H1 (cell line): ENCODE results near the gene SPSB2. TPM values are rescaled to one million over a fixed set of nuclear protein-coding genes. Genes with fewer than 3 reads are reported as not detected.
A peak's percentile ranks its signal among the peaks of the same experiment; 100 is the strongest.

Experiments used
- CTCF ChIA-PET: fragments of 300-600 bp; sonication (Branson Sonifier 250); formaldehyde crosslinking; loops from one replicate; lab custom pipeline; 2021; ENCODE audit not compliant: partially characterized antibody; lab: Charles Lee
- POLR2A ChIA-PET: fragments of 300-600 bp; sonication (Branson Sonifier 250); formaldehyde crosslinking; loops from one replicate; lab custom pipeline; 2021; ENCODE audit warnings: inconsistent platforms; ENCODE audit not compliant: partially characterized antibody; lab: Charles Lee
- DNase-seq, 2 experiments: peaks; one replicate each; pipeline versions ENCODE4 v3.0.0 to v3.0.0-alpha.2; 2010 to 2022; ENCODE audit warnings: low spot score in 2 of 2, low read depth in 1 of 2, mixed read lengths in 1 of 2
- FAIRE-seq: peaks from 2 replicates; lab custom pipeline; 2011; peaks lifted over from hg19 to GRCh38; lab: Jason Lieb, UNC
- H2AFZ ChIP-seq: 2 replicates; pipeline ENCODE4 v1.8.1; 2012; ENCODE audit warnings: low read length, inconsistent platforms
- H2AK5ac ChIP-seq: 2 replicates; pipeline ENCODE4 v1.6.1; 2013; ENCODE audit warnings: low read depth, low read length
- H2BK120ac ChIP-seq: replicated peaks from 2 replicates; pipeline ENCODE3; 2013; ENCODE audit warnings: low read depth, low read length, inconsistent platforms
- H2BK12ac ChIP-seq: 2 replicates; pipeline ENCODE4 v1.6.1; 2013; ENCODE audit warnings: low read depth, low read length
- H2BK15ac ChIP-seq: 2 replicates; pipeline ENCODE4 v1.6.1; 2013; ENCODE audit warnings: low read length
- H2BK20ac ChIP-seq: 2 replicates; pipeline ENCODE4 v1.6.1; 2013; ENCODE audit warnings: low read length
- H2BK5ac ChIP-seq: 2 replicates; pipeline ENCODE4 v1.6.1; 2013; ENCODE audit warnings: low read depth, low read length
- H3K14ac ChIP-seq: 2 replicates; pipeline ENCODE4 v1.6.1; 2013; ENCODE audit warnings: inconsistent platforms; ENCODE audit not compliant: insufficient read length
- H3K18ac ChIP-seq: 2 replicates; pipeline ENCODE4 v1.6.1; 2013; ENCODE audit warnings: low read length; ENCODE audit errors: extremely low read depth
- H3K23ac ChIP-seq: 2 replicates; pipeline ENCODE4 v1.6.1; 2013; ENCODE audit warnings: inconsistent platforms; ENCODE audit not compliant: insufficient read length
- H3K23me2 ChIP-seq: 2 replicates; pipeline ENCODE4 v1.6.1; 2013; ENCODE audit warnings: low read depth, low read length
- H3K27ac ChIP-seq: 2 replicates; pipeline ENCODE4 v1.6.1; 2011; ENCODE audit warnings: low read depth, low read length, inconsistent platforms
- H3K27me3 ChIP-seq, 4 experiments: replicated peaks in 1 of 4; 1 replicate in 1 of 4; 2 replicates in 3 of 4; pipeline versions ENCODE4 v1.6.1 to v1.8.1; 2011 to 2013; ENCODE audit warnings: low read length in 3 of 4, mild to moderate bottlenecking in 3 of 4, inconsistent platforms in 2 of 4, mixed read lengths in 2 of 4, moderate library complexity in 1 of 4; ENCODE audit not compliant: control insufficient read depth in 3 of 4, insufficient read depth in 3 of 4; ENCODE audit errors: extremely low read depth in 1 of 4
- H3K36me3 ChIP-seq, 4 experiments: 2 replicates each; pipeline versions ENCODE4 v1.6.1 to v1.8.1; 2011 to 2013; ENCODE audit warnings: mild to moderate bottlenecking in 4 of 4, low read length in 3 of 4, moderate library complexity in 2 of 4, control low read depth in 1 of 4, inconsistent platforms in 1 of 4; ENCODE audit not compliant: insufficient read depth in 4 of 4, control insufficient read depth in 2 of 4
- H3K4ac ChIP-seq: replicated peaks from 2 replicates; pipeline ENCODE3; 2013; ENCODE audit warnings: low read length, low read depth, mixed read lengths, inconsistent platforms; ENCODE audit not compliant: insufficient read length
- H3K4me1 ChIP-seq, 4 experiments: replicated peaks in 1 of 4; 1 replicate in 1 of 4; 2 replicates in 3 of 4; pipeline versions ENCODE4 v1.6.1 to v1.8.1; 2011 to 2013; ENCODE audit warnings: low read length in 3 of 4, inconsistent platforms in 2 of 4, mixed read lengths in 1 of 4; ENCODE audit not compliant: insufficient read depth in 4 of 4, control insufficient read depth in 3 of 4
- H3K4me2 ChIP-seq, 2 experiments: 2 replicates each; pipeline versions ENCODE4 v1.6.1 to v1.8.1; 2011 to 2013; ENCODE audit warnings: low read depth in 2 of 2, low read length in 2 of 2, control low read depth in 1 of 2, inconsistent platforms in 1 of 2, mild to moderate bottlenecking in 1 of 2; ENCODE audit not compliant: insufficient read depth in 1 of 2
- H3K4me3 ChIP-seq, 4 experiments: fragments of 200-600, 300-600 bp in 1 of 4; sonication (generic), shearing (Covaris generic), sonication (Bioruptor Twin) in 1 of 4; 2 replicates each; pipeline versions ENCODE4 v1.5.1 to v1.8.1; 2011 to 2016; ENCODE audit warnings: low read length in 4 of 4, low read depth in 3 of 4, control low read depth in 2 of 4, inconsistent platforms in 2 of 4, mild to moderate bottlenecking in 2 of 4, mixed read lengths in 1 of 4, moderate library complexity in 1 of 4; ENCODE audit not compliant: insufficient read depth in 2 of 4; ENCODE audit errors: extremely low read depth in 1 of 4
- H3K56ac ChIP-seq: replicated peaks from 2 replicates; pipeline ENCODE3; 2013; ENCODE audit warnings: low read depth, mild to moderate bottlenecking, mixed read lengths, low read length, inconsistent platforms; ENCODE audit not compliant: insufficient read length
- H3K79me1 ChIP-seq: 2 replicates; pipeline ENCODE4 v1.6.1; 2013; ENCODE audit warnings: low read depth, low read length, control low read depth
- H3K79me2 ChIP-seq, 2 experiments: 2 replicates each; pipeline versions ENCODE4 v1.6.1 to v1.8.1; 2012 to 2013; ENCODE audit warnings: low read length in 2 of 2, mild to moderate bottlenecking in 2 of 2, inconsistent platforms in 1 of 2; ENCODE audit not compliant: insufficient read depth in 2 of 2, control insufficient read depth in 1 of 2
- H3K9ac ChIP-seq, 4 experiments: replicated peaks in 1 of 4; 1 replicate in 1 of 4; 2 replicates in 3 of 4; pipeline versions ENCODE4 v1.6.1 to v1.8.1; 2011 to 2013; ENCODE audit warnings: low read depth in 3 of 4, low read length in 3 of 4, control low read depth in 2 of 4, mild to moderate bottlenecking in 2 of 4, moderate library complexity in 2 of 4, inconsistent platforms in 1 of 4; ENCODE audit errors: extremely low read depth in 1 of 4
- H3K9me3 ChIP-seq, 2 experiments: 2 replicates each; pipeline versions ENCODE4 v1.6.1 to v1.8.1; 2012 to 2013; ENCODE audit warnings: mild to moderate bottlenecking in 2 of 2, moderate library complexity in 2 of 2, control low read depth in 1 of 2, inconsistent platforms in 1 of 2, low read depth in 1 of 2, low read length in 1 of 2, mixed read lengths in 1 of 2; ENCODE audit not compliant: insufficient read depth in 2 of 2
- H4K20me1 ChIP-seq, 2 experiments: replicated peaks in 1 of 2; 2 replicates each; pipeline versions ENCODE3 to v1.8.1; 2011 to 2013; ENCODE audit warnings: inconsistent platforms in 2 of 2, low read length in 2 of 2, mild to moderate bottlenecking in 1 of 2; ENCODE audit not compliant: insufficient read depth in 2 of 2, control insufficient read depth in 1 of 2
- H4K5ac ChIP-seq: 2 replicates; pipeline ENCODE4 v1.6.1; 2013; ENCODE audit warnings: low read length, low read depth, mixed read lengths, inconsistent platforms; ENCODE audit not compliant: insufficient read length
- H4K8ac ChIP-seq: 2 replicates; pipeline ENCODE4 v1.8.0; 2013; ENCODE audit warnings: mild to moderate bottlenecking, moderate library complexity, low read length, inconsistent platforms; ENCODE audit not compliant: insufficient read depth; ENCODE audit errors: extremely low read depth
- H4K91ac ChIP-seq: replicated peaks from 2 replicates; pipeline ENCODE3; 2013; ENCODE audit warnings: low read length, mixed read lengths, inconsistent platforms; ENCODE audit not compliant: insufficient read length
- HDAC2 ChIP-seq, 2 experiments: fragments of 300-600 bp in 1 of 2; sonication (generic) in 1 of 2; IDR thresholded peaks; 2 replicates each; pipeline ENCODE4 v1.6.1; 2011 to 2012; ENCODE audit warnings: low read depth in 2 of 2, low read length in 2 of 2, mild to moderate bottlenecking in 2 of 2, moderate library complexity in 2 of 2, borderline replicate concordance in 1 of 2, inconsistent platforms in 1 of 2
- KDM1A ChIP-seq: fragments of 200-600, 300-600 bp; sonication (generic); IDR thresholded peaks from 2 replicates; pipeline ENCODE4 v1.7.1; 2016; ENCODE audit warnings: mild to moderate bottlenecking, low read length, borderline replicate concordance
- WGBS, 2 experiments: shearing (Covaris generic) in 1 of 2; methylation state at CpG; one replicate each; pipeline versions ENCODE4 v1.1.6 to v1.1.7; 2013 to 2015; ENCODE audit warnings: low lambda C conversion rate in 2 of 2, mixed read lengths in 2 of 2, inconsistent platforms in 1 of 2, low coverage in 1 of 2, missing lambda C conversion rate in 1 of 2; ENCODE audit not compliant: insufficient replicate concordance in 2 of 2, insufficient coverage in 1 of 2, insufficient read length in 1 of 2; ENCODE audit errors: extremely low coverage in 1 of 2, missing lambda C conversion rate in 1 of 2; 5-methylcytosine and 5-hydroxymethylcytosine counted together
- polyA plus RNA-seq, 7 experiments: library from polyadenylated mRNA; depleted of rRNA in 3 of 7; stranded (reverse) in 5 of 7; unstranded in 2 of 7; fragments of >200 nt in 5 of 7; fragments of 200-250 nt in 2 of 7; gene quantifications; 1 replicate in 5 of 7; 2 replicates in 1 of 7; 4 replicates in 1 of 7; pipeline versions ENCODE4 v1.2.1 to v1.2.3, GENCODE V29; 2011 to 2013; ENCODE audit warnings: missing spikeins in 2 of 7, mixed read lengths in 2 of 7
- total RNA-seq: library from RNA; stranded (reverse); fragmentation: NEBNext Ultra II Directional; extraction: Animal tissue kit (Norgen Biotek cat#: 25700); gene quantifications from 2 replicates; pipeline ENCODE4 v1.2.1, GENCODE V29; 2021

The SPSB2 gene
- total and polyA plus RNA-seq, 2 of the 8 experiments (the other 6 are each of a cell fraction or from before 2014, with no cell fraction given): 13.0 to 23.2 TPM

DNA sequence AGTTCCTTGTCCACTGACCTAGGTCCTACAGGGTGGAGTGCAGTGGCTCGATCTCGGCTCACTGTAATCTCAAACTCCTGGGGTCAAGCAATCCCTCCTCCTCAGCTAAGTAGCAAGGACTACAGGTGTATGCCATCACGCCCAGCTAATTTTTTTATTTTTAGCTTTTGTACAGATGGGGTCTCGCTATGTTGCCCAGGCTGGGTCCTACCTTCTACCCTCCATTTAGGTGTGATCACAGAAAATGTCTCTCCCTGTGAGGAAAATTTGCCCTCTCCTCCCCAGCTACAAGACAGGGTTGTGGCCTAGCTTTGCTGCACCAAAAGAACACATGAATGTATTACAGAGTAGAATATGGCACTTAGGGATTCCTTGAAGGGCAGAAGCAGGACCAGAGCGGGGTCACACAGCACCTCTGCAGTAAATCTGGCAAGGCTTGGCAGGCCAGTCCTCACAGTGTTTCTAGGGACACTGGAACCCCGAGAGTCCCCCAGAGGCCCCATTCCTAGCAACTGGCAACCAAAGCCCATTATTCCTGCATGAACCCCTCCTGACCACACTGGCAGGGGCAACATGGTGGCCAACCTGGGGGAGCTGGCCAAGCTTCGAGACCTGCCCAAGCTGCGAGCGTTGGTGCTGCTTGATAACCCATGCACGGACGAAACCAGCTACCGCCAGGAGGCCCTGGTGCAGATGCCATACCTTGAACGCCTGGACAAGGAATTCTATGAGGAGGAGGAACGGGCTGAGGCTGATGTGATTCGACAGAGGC lies 39.2 kb upstream of the SPSB2 start:
- peaks cover 7 to 17% (median 10%) of the 10 kb centered on the region in 4 experiments; a peak in 6 of 8 replicates for H3K36me3 ChIP-seq
- H2BK12ac ChIP-seq: peak overlapping the region; percentile 75; the same call in 1 of the 2 replicates
- no peak for DNase-seq
- H3K4ac ChIP-seq: no peak overlapping the region
- no peak overlapping the region for H2AFZ ChIP-seq
- ChIA-PET CTCF (interaction anchor here (0.7 to 3.8 kb wide), 13 partner anchors 10 to 77 kb away, joined by 3 to 20 read pairs (median 4); partner anchors contain the start of gene SPSB2), POLR2A (interaction anchor here (1.4 to 39.6 kb wide), 6 partner anchors 8 to 66 kb away, joined by 4 to 1027 read pairs (median 128); partner anchors contain the start of genes ATN1, C12orf57, LRRC23 and PTPN6)
- WGBS, 2 experiments: 89% methylated on average over 15 of the region's 15 CpGs; no CpG with 5 or more reads in 1 of the 2 experiments
- H3K23ac ChIP-seq: no peak overlapping the region
- H3K27me3 ChIP-seq: no peaks in the 10 kb centered on the region
- no peak overlapping the region for H2BK5ac ChIP-seq
- H2BK120ac ChIP-seq: no peak overlapping the region
- no peak for FAIRE-seq
- H2AK5ac ChIP-seq: 0 out of 2 replicates have a peak overlapping the region, but pooled peaks have one; percentile 28
- H4K8ac ChIP-seq: no peak overlapping the region
- no peaks in the 10 kb centered on the region for H3K9me3 ChIP-seq
- TF ChIP-seq KDM1A (0 out of 2 replicates have a peak, but pooled peaks have one; percentile 16), HDAC2 (IDR thresholded peaks at IDR 0.05; ENCODE audit: borderline replicate concordance in 1 of 2, low read depth in 2 of 2, low read length in 2 of 2) (no peak)
- 0 out of 2 replicates have a peak overlapping the region, but pooled peaks have one; percentile 61 for H2BK15ac ChIP-seq
- H4K5ac ChIP-seq: no peak overlapping the region
- peaks cover 0 to 18% (median 9%) of the 10 kb centered on the region in 4 experiments; a peak in 6 of 7 replicates for H3K4me1 ChIP-seq
- H3K18ac ChIP-seq: 0 out of 2 replicates have a peak overlapping the region, but pooled peaks have one; percentile 24
- H4K91ac ChIP-seq: no peak overlapping the region
- no peaks in the 10 kb centered on the region for H4K20me1 ChIP-seq
- H3K79me1 ChIP-seq: peaks cover 4% of the 10 kb centered on the region
- H3K4me3 ChIP-seq: no peak overlapping the region
- peaks cover 11% of the 10 kb centered on the region; the same call in 1 of the 2 replicates for H3K23me2 ChIP-seq
- no peak overlapping the region for H3K9ac ChIP-seq
- H3K56ac ChIP-seq: no peak overlapping the region
- peaks cover 0 to 9% of the 10 kb centered on the region in 2 experiments; a peak in 1 of 4 replicates for H3K79me2 ChIP-seq
- H2BK20ac ChIP-seq: no peak overlapping the region
- no peak overlapping the region for H3K27ac ChIP-seq
- H3K14ac ChIP-seq: no peak overlapping the region
- H3K4me2 ChIP-seq: no peak overlapping the region
